ENCODE measurements around the gene JARID2. TPM values are rescaled to one million over a fixed set of nuclear protein-coding genes. Genes with fewer than 3 reads are reported as not detected.

Gene JARID2
- total and polyA plus RNA-seq, 2 of the 4 experiments (the other 2 are of a cell fraction), result 9.6 to 12.9 TPM

GRCh38 chr6:15305496-15305895 is 59.6 kb downstream of the JARID2 start:
- H3K79me1 ChIP-seq (ENCODE audit: low read depth in 1 of 2, low read length in 2 of 2), result peaks cover 13 to 86% of the 10 kb centered on the region in 2 experiments
- no peak overlapping the region; the same call in 1 of the 2 replicates for H3K14ac ChIP-seq (replicated peaks; ENCODE audit: low read depth, low read length)
- no peak overlapping the region for H3K4me3 ChIP-seq (ENCODE audit: insufficient read depth, low read depth, low read length)
- no peak overlapping the region for H3K56ac ChIP-seq (ENCODE audit: extremely low read depth, insufficient read depth, low read length)
- no peak overlapping the region for H2BK120ac ChIP-seq (ENCODE audit: low read depth, low read length)
- no peak overlapping the region for H3K27ac ChIP-seq (ENCODE audit: insufficient read depth, low read length)
- H2BK5ac ChIP-seq (ENCODE audit: low read depth, low read length, poor library complexity, severe bottlenecking), result no peak overlapping the region
- peaks cover 81% of the 10 kb centered on the region for H4K20me1 ChIP-seq (ENCODE audit: insufficient read depth, low read length)
- no peaks in the 10 kb centered on the region for H3K27me3 ChIP-seq (ENCODE audit: control insufficient read depth, insufficient read depth, low read length)
- ChIA-PET POLR2A (ENCODE audit: unreplicated experiment) (interaction anchor here (0.5 kb wide), 1 partner anchor 28 kb away, joined by 3 read pairs; no protein-coding TSS in a partner anchor), CTCF (interaction anchor here (0.9 kb wide), 1 partner anchor 84 kb away, joined by 3 read pairs; no protein-coding TSS in a partner anchor)
- dilution Hi-C loops (cut with HindIII; ENCODE audit: low sequenced_read_pairs, unreplicated experiment) (no loop called here), intact Hi-C loops (cut with micrococcal nuclease) (no loop called here), in situ Hi-C loops (cut with MboI; ENCODE audit: low sequenced_read_pairs) (no loop called here)
- ATAC-seq (ENCODE audit: low read depth), result peak; percentile 43
- TF ChIP-seq POLR2A (IDR thresholded peaks at IDR 0.05; ENCODE audit: low read depth, low read length) (no peak), CHD1 (IDR thresholded peaks at IDR 0.05; ENCODE audit: low read depth, low read length) (no peak), MXI1 (IDR thresholded peaks at IDR 0.05; ENCODE audit: borderline replicate concordance, low read depth, low read length) (no peak), RAD21 (IDR thresholded peaks at IDR 0.05; ENCODE audit: low read length) (no peak), SMC3 (IDR thresholded peaks at IDR 0.05; ENCODE audit: low read depth, low read length) (no peak), FOS (IDR thresholded peaks at IDR 0.05; ENCODE audit: low read depth, low read length) (no peak), MAFK (IDR thresholded peaks at IDR 0.05; ENCODE audit: low read depth, low read length) (no peak)
- BruUV-seq (replicated peaks), result no TSS peak
- H4K5ac ChIP-seq (ENCODE audit: low read depth, low read length), result no peak overlapping the region
- no peak overlapping the region for H3K23ac ChIP-seq (ENCODE audit: low read depth, low read length)
- peaks cover 16% of the 10 kb centered on the region for H3K9me1 ChIP-seq (ENCODE audit: insufficient read depth, low read length)
- H3K4ac ChIP-seq (ENCODE audit: low read depth, low read length), result no peak overlapping the region
- no peak overlapping the region for H2BK15ac ChIP-seq (ENCODE audit: low read depth, low read length)
- H3K18ac ChIP-seq (ENCODE audit: low read depth, low read length), result no peak overlapping the region
- H4K8ac ChIP-seq (ENCODE audit: low read depth in 2 of 2, low read length in 2 of 2), result no peak overlapping the region
- H3K4me2 ChIP-seq (ENCODE audit: low read depth, low read length), result peak overlapping the region; percentile 51; the same call in 1 of the 2 replicates
- H3K9ac ChIP-seq (ENCODE audit: low read depth, low read length), result no peak overlapping the region
- no peak overlapping the region for H2BK20ac ChIP-seq (ENCODE audit: low read depth, low read length)
- no peak for DNase-seq
- no peak overlapping the region for H4K91ac ChIP-seq (ENCODE audit: insufficient read depth, low read depth, low read length)
- H3K4me1 ChIP-seq (ENCODE audit: control insufficient read depth, insufficient read depth, low read length), result peaks cover 22% of the 10 kb centered on the region
- H2AK5ac ChIP-seq (ENCODE audit: low read depth, low read length), result no peak overlapping the region
- no peak overlapping the region for H2AK9ac ChIP-seq (replicated peaks; ENCODE audit: low read depth, low read length, poor library complexity)
- H3K9me3 ChIP-seq (ENCODE audit: control insufficient read depth, insufficient read depth, low read length), result no peaks in the 10 kb centered on the region
- no peak overlapping the region for H2AFZ ChIP-seq (replicated peaks; ENCODE audit: low read length, poor library complexity)
- no peaks in the 10 kb centered on the region for H3K36me3 ChIP-seq (ENCODE audit: control insufficient read depth, insufficient read depth, low read length)
